Osteocyte (in vitro differentiated cells): ENCODE measurements around the gene ACAA2. TPM values are rescaled to one million over a fixed set of nuclear protein-coding genes. Genes with fewer than 3 reads are reported as not detected.
"Not testable (repeated sequence)": the region's sequence is repeated elsewhere in the genome, so short reads cannot be mapped to it uniquely, and the experiment has no call there.

ENCODE experiments used
- DNase-seq: peaks from one replicate; pipeline ENCODE4 v3.0.0; 2021; ENCODE audit warnings: mixed read lengths; ENCODE audit not compliant: unreplicated experiment; ENCODE audit errors: extremely low spot score
- H3K27ac Mint-ChIP-seq: one replicate; pipeline ENCODE4 v1.8.0; 2021; ENCODE audit warnings: mild to moderate bottlenecking, mixed read lengths; ENCODE audit not compliant: unreplicated experiment
- H3K27me3 Mint-ChIP-seq: one replicate; pipeline ENCODE4 v1.8.0; 2021; ENCODE audit warnings: mixed read lengths; ENCODE audit not compliant: unreplicated experiment
- H3K36me3 Mint-ChIP-seq: one replicate; pipeline ENCODE4 v1.8.0; 2021; ENCODE audit warnings: mixed read lengths; ENCODE audit not compliant: unreplicated experiment
- H3K4me1 Mint-ChIP-seq: one replicate; pipeline ENCODE4 v1.8.0; 2021; ENCODE audit warnings: mixed read lengths; ENCODE audit not compliant: unreplicated experiment
- H3K4me3 Mint-ChIP-seq: one replicate; pipeline ENCODE4 v1.8.0; 2021; ENCODE audit warnings: mild to moderate bottlenecking, moderate library complexity, mixed read lengths; ENCODE audit not compliant: unreplicated experiment
- H3K9me3 Mint-ChIP-seq: one replicate; pipeline ENCODE4 v1.8.0; 2021; ENCODE audit warnings: mixed read lengths; ENCODE audit not compliant: unreplicated experiment
- CTCF ChIP-seq: fragments of 200-600 bp; sonication (generic); IDR thresholded peaks from 2 replicates; pipeline ENCODE4 v1.5.0; 2021; ENCODE audit warnings: antibody characterized with exemption, mild to moderate bottlenecking, moderate library complexity
- total RNA-seq: library from RNA; stranded (reverse); gene quantifications from 2 replicates; pipeline ENCODE4 v1.2.1, GENCODE V29; 2021

ACAA2 gene
- total RNA-seq, 1 donor from 2014 or later, result 57.7 TPM

- Mint-ChIP-seq H3K27ac (no peak overlapping the region), H3K27me3 (no peaks in the 10 kb centered on the region), H3K36me3 (peaks cover 15% of the 10 kb centered on the region), H3K4me3 (no peak overlapping the region), H3K4me1 (peaks cover 10% of the 10 kb centered on the region), H3K9me3 (peaks cover 4% of the 10 kb centered on the region)
- no peak for TF ChIP-seq CTCF
- no peak for DNase-seq
These were observed 10.7 kb downstream of the ACAA2 start for GRCh38 chr18:49802623-49803022.

- Mint-ChIP-seq H3K4me1 (peaks cover 18% of the 10 kb centered on the region), H3K36me3 (peaks cover 19% of the 10 kb centered on the region)
- H3K4me3 Mint-ChIP-seq, H3K27me3 Mint-ChIP-seq, H3K27ac Mint-ChIP-seq, H3K9me3 Mint-ChIP-seq, DNase-seq: not testable (repeated sequence)
These were observed 12.8 kb downstream of the ACAA2 start for GRCh38 chr18:49800491-49800890.

GRCh38 chr18:49799806-49800205 is 13.5 kb downstream of the ACAA2 start:
- H3K36me3 Mint-ChIP-seq, result peaks cover 19% of the 10 kb centered on the region
- not testable (repeated sequence) for H3K27me3 Mint-ChIP-seq, H3K9me3 Mint-ChIP-seq, H3K27ac Mint-ChIP-seq, DNase-seq, H3K4me3 Mint-ChIP-seq
- H3K4me1 Mint-ChIP-seq, result peaks cover 18% of the 10 kb centered on the region

GRCh38 chr18:49798001-49798400 is 15.3 kb downstream of the ACAA2 start:
- Mint-ChIP-seq H3K4me1 (peaks cover 18% of the 10 kb centered on the region), H3K27me3 (no peaks in the 10 kb centered on the region), H3K4me3 (no peak overlapping the region), H3K27ac (no peak overlapping the region), H3K36me3 (peaks cover 25% of the 10 kb centered on the region), H3K9me3 (no peaks in the 10 kb centered on the region)
- TF ChIP-seq CTCF, result no peak
- DNase-seq, result no peak

- Mint-ChIP-seq H3K9me3 (no peaks in the 10 kb centered on the region), H3K4me3 (no peak overlapping the region), H3K27ac (no peak overlapping the region), H3K36me3 (peaks cover 30% of the 10 kb centered on the region), H3K4me1 (peaks cover 15% of the 10 kb centered on the region), H3K27me3 (no peaks in the 10 kb centered on the region)
- no peak for DNase-seq
- TF ChIP-seq CTCF, result no peak
These were observed 17.5 kb downstream of the ACAA2 start for GRCh38 chr18:49795612-49796552.

- Mint-ChIP-seq H3K27ac (no peak overlapping the region), H3K27me3 (no peaks in the 10 kb centered on the region), H3K4me3 (no peak overlapping the region), H3K9me3 (no peaks in the 10 kb centered on the region), H3K36me3 (peaks cover 38% of the 10 kb centered on the region), H3K4me1 (peaks cover 12% of the 10 kb centered on the region)
- DNase-seq, result no peak
- TF ChIP-seq CTCF, result no peak
These were observed 18.6 kb downstream of the ACAA2 start for GRCh38 chr18:49794743-49795142.

GRCh38 chr18:49789560-49790134 is 23.7 kb downstream of the ACAA2 start:
- H3K9me3 Mint-ChIP-seq, H3K4me3 Mint-ChIP-seq, H3K27me3 Mint-ChIP-seq, DNase-seq, H3K27ac Mint-ChIP-seq: not testable (repeated sequence)
- Mint-ChIP-seq H3K36me3 (peaks cover 42% of the 10 kb centered on the region), H3K4me1 (peaks cover 11% of the 10 kb centered on the region)
